Fibroblast of lung (primary cell): ENCODE measurements around the gene ARHGEF12. TPM values are rescaled to one million over a fixed set of nuclear protein-coding genes. Genes with fewer than 3 reads are reported as not detected.

Experiments
- DNase-seq, 2 donors: peaks; one replicate each; pipeline versions ENCODE4 v3.0.0 to v3.0.0-alpha.2; 2010; ENCODE audit warnings: low read depth in 2 of 2
- H2AFZ ChIP-seq: 2 replicates; pipeline ENCODE4 v1.5.1; 2012; ENCODE audit warnings: low read length, control low read depth, inconsistent platforms
- H3K27ac ChIP-seq: 2 replicates; pipeline ENCODE4 v1.5.1; 2011; ENCODE audit warnings: low read length, control low read depth; ENCODE audit not compliant: insufficient read depth
- H3K27me3 ChIP-seq: 2 replicates; pipeline ENCODE4 v1.5.1; 2011; ENCODE audit warnings: mild to moderate bottlenecking, low read length; ENCODE audit not compliant: control insufficient read depth, insufficient read depth
- H3K36me3 ChIP-seq: 2 replicates; pipeline ENCODE4 v1.5.1; 2011; ENCODE audit warnings: low read length; ENCODE audit not compliant: control insufficient read depth, insufficient read depth
- H3K4me1 ChIP-seq: 2 replicates; pipeline ENCODE4 v1.5.1; 2011; ENCODE audit warnings: low read length; ENCODE audit not compliant: control insufficient read depth, insufficient read depth; ENCODE audit errors: extremely low read depth
- H3K4me2 ChIP-seq: 2 replicates; pipeline ENCODE4 v1.5.1; 2011; ENCODE audit warnings: low read length, control low read depth; ENCODE audit not compliant: insufficient read depth; ENCODE audit errors: extremely low read depth
- H3K4me3 ChIP-seq, 4 experiments: fragments of 200-600 bp in 1 of 4; sonication (generic) in 1 of 4; replicated peaks in 1 of 4; 2 replicates each; pipeline ENCODE4 v1.5.1; 2011 to 2016; ENCODE audit warnings: low read length in 4 of 4, low read depth in 3 of 4, mild to moderate bottlenecking in 3 of 4, control low read depth in 2 of 4, inconsistent platforms in 1 of 4, mixed read lengths in 1 of 4; ENCODE audit not compliant: insufficient read depth in 1 of 4; ENCODE audit errors: control extremely low read depth in 1 of 4
- H3K79me2 ChIP-seq: 2 replicates; pipeline ENCODE4 v1.5.1; 2012; ENCODE audit warnings: mild to moderate bottlenecking, low read length, inconsistent platforms; ENCODE audit not compliant: control insufficient read depth, insufficient read depth
- H3K9ac ChIP-seq: 2 replicates; pipeline ENCODE4 v1.5.1; 2011; ENCODE audit warnings: mild to moderate bottlenecking, low read length, control low read depth; ENCODE audit not compliant: insufficient read depth
- H3K9me3 ChIP-seq: 2 replicates; pipeline ENCODE4 v1.5.1; 2012; ENCODE audit warnings: low read depth, low read length; ENCODE audit not compliant: control insufficient read depth, insufficient read depth
- H4K20me1 ChIP-seq: 2 replicates; pipeline ENCODE4 v1.5.1; 2011; ENCODE audit warnings: low read length; ENCODE audit not compliant: control insufficient read depth, insufficient read depth; ENCODE audit errors: extremely low read depth
- CTCF ChIP-seq, 2 donors: IDR thresholded peaks in 1 of 2; conservative IDR thresholded peaks in 1 of 2; 1 replicate in 1 of 2; 2 replicates in 1 of 2; pipeline ENCODE4 v1.5.1; 2011 to 2012; ENCODE audit warnings: low read length in 2 of 2, control low read depth in 1 of 2, inconsistent platforms in 1 of 2, low read depth in 1 of 2, mild to moderate bottlenecking in 1 of 2
- EZH2 ChIP-seq: IDR thresholded peaks from 2 replicates; pipeline ENCODE4 v1.5.1; 2012; ENCODE audit warnings: low read length, control low read depth, mild to moderate bottlenecking; ENCODE audit errors: missing control alignments
- polyA plus RNA-seq, 2 donors: library from polyadenylated mRNA; depleted of rRNA in 1 of 2; stranded (reverse) in 1 of 2; unstranded in 1 of 2; fragments of >200 nt; gene quantifications; 2 replicates each; pipeline ENCODE4 v1.2.1, GENCODE V29; 2011 to 2012; ENCODE audit warnings: missing spikeins in 1 of 2
- total RNA-seq: library from RNA; depleted of rRNA; stranded (reverse); fragments of >200 nt; gene quantifications from 2 replicates; pipeline ENCODE4 v1.2.1, GENCODE V29; 2014

Gene ARHGEF12
- total and polyA plus RNA-seq, 2 donors (not counting 1 experiment from before 2014, with no cell fraction given) = 63.1 to 141 TPM

- Histone ChIP-seq H3K79me2 (peaks cover 80% of the 10 kb centered on the region), H3K4me3 (no peak overlapping the region), H2AFZ (no peak overlapping the region), H3K9ac (no peak overlapping the region), H4K20me1 (peaks cover 1% of the 10 kb centered on the region), H3K27ac (peak overlapping the region; percentile 39), H3K4me1 (peaks cover under 1% of the 10 kb centered on the region), H3K4me2 (peak overlapping the region; percentile 63), H3K36me3 (no peaks in the 10 kb centered on the region), H3K9me3 (no peaks in the 10 kb centered on the region), H3K27me3 (no peaks in the 10 kb centered on the region)
- TF ChIP-seq EZH2 (no peak), CTCF (conservative IDR thresholded peaks at IDR 0.05 in 1 of 2, IDR thresholded peaks at IDR 0.05 in 1 of 2; ENCODE audit: low read depth in 1 of 2, low read length in 2 of 2) (no peak)
- DNase-seq = no peak
Observed at GRCh38 chr11:120375076-120375475, 38.9 kb downstream of the ARHGEF12 start.

GRCh38 chr11:120376547-120377182 is 40.5 kb downstream of the ARHGEF12 start:
- Histone ChIP-seq H2AFZ (no peak overlapping the region), H3K9ac (no peak overlapping the region), H3K79me2 (peaks cover 84% of the 10 kb centered on the region), H3K4me2 (no peak overlapping the region), H3K4me1 (peaks cover 6% of the 10 kb centered on the region), H3K36me3 (no peaks in the 10 kb centered on the region), H3K9me3 (no peaks in the 10 kb centered on the region), H3K27me3 (no peaks in the 10 kb centered on the region), H3K27ac (no peak overlapping the region), H3K4me3 (no peak overlapping the region), H4K20me1 (peaks cover 1% of the 10 kb centered on the region)
- no peak for DNase-seq
- no peak for TF ChIP-seq CTCF (conservative IDR thresholded peaks at IDR 0.05 in 1 of 2, IDR thresholded peaks at IDR 0.05 in 1 of 2; ENCODE audit: low read depth in 1 of 2, low read length in 2 of 2)
- TF ChIP-seq EZH2 = no peak

- Histone ChIP-seq H2AFZ (no peak overlapping the region), H3K4me3 (no peak overlapping the region)
Observed at GRCh38 chr11:120378474-120378873, 42.3 kb downstream of the ARHGEF12 start.

More at GRCh38 chr11:120378474-120378873, 42.3 kb downstream of the ARHGEF12 start:
- DNase-seq = no peak
- Histone ChIP-seq H3K27ac (no peak overlapping the region), H3K27me3 (no peaks in the 10 kb centered on the region), H3K36me3 (no peaks in the 10 kb centered on the region), H3K79me2 (peaks cover 90% of the 10 kb centered on the region), H4K20me1 (no peaks in the 10 kb centered on the region), H3K4me2 (no peak overlapping the region), H3K4me1 (peaks cover 6% of the 10 kb centered on the region), H3K9ac (no peak overlapping the region), H3K9me3 (no peaks in the 10 kb centered on the region)
- TF ChIP-seq CTCF (conservative IDR thresholded peaks at IDR 0.05 in 1 of 2, IDR thresholded peaks at IDR 0.05 in 1 of 2; ENCODE audit: low read depth in 1 of 2, low read length in 2 of 2) = no peak
- TF ChIP-seq EZH2 = no peak
